Right cardiac atrium (tissue), 5 donors: ENCODE data around the gene MID2. TPM values are rescaled to one million over a fixed set of nuclear protein-coding genes. Genes with fewer than 3 reads are reported as not detected.
"Not testable (repeated sequence)": the region's sequence is repeated elsewhere in the genome, so short reads cannot be mapped to it uniquely, and the experiment has no call there.

Experiments
- ATAC-seq, 2 donors: fragments of 200-7000 bp; cut with Tn5 transposase; one replicate each; pipeline versions ENCODE4 v1.8.0 to v1.9.1; 2020; ENCODE audit warnings: moderate library complexity in 2 of 2, mild to moderate bottlenecking in 1 of 2
- DNase-seq, 3 donors: peaks; one replicate each; pipeline ENCODE4 v3.0.0-alpha.2; 2020
- H3K27ac ChIP-seq: one replicate; pipeline ENCODE4 v1.5.1; 2013; ENCODE audit warnings: mild to moderate bottlenecking, low read length, control low read depth, moderate library complexity
- H3K27me3 ChIP-seq: one replicate; pipeline ENCODE4 v1.6.1; 2013; ENCODE audit not compliant: control insufficient read depth, insufficient read depth
- H3K4me1 ChIP-seq: one replicate; pipeline ENCODE4 v1.6.1; 2013; ENCODE audit warnings: low read length; ENCODE audit not compliant: control insufficient read depth, insufficient read depth
- H3K4me3 ChIP-seq: one replicate; pipeline ENCODE4 v1.5.1; 2013; ENCODE audit warnings: low read length, control low read depth
- H3K9me3 ChIP-seq: one replicate; pipeline ENCODE4 v1.6.1; 2013; ENCODE audit warnings: low read length; ENCODE audit not compliant: control insufficient read depth
- WGBS: extraction: QIAGEN DNeasy Blood & Tissue Kit; methylation state at CpG from one replicate; pipeline ENCODE4 v1.1.7; 2013; 5-methylcytosine and 5-hydroxymethylcytosine counted together
- intact Hi-C, 4 donors: fragments of 100-400 bp; cut with DNase I; formaldehyde crosslinking; loops; one replicate each; pipeline versions ENCODE4 v1.11.0 to v1.14.0; 2022 to 2023
- long read RNA-seq, 4 donors: library from polyadenylated mRNA; unstranded; transcript quantifications; one replicate each; pipeline ENCODE4 v2.0.0, GENCODE V29; 2020 to 2021
- polyA plus RNA-seq: library from polyadenylated mRNA; stranded (reverse); fragments of 200-250 nt; gene quantifications from one replicate; pipeline ENCODE4 v1.2.3, GENCODE V29; 2013
- total RNA-seq, 4 donors: library from RNA; stranded (reverse); fragmentation: NEBNext Ultra II Directional; extraction: Animal tissue kit (Norgen Biotek cat#: 25700); gene quantifications; one replicate each; pipeline ENCODE4 v1.2.1, GENCODE V29; 2021
- donor health status: healthy with polysubstance abuse.
- donor health status: DM: no; HTN: yes; CAD: no.
- donor health status: DM: no; HTN: no; CAD: no.
- donor health status: DM: no; HTN: yes; CAD: no; lungs with severe emphysema.
- donor health status: DM: yes; HTN: yes; CAD: no.

The MID2 gene
- total RNA-seq (1 to 10 TPM; 5.0 to 6.4 (median 5.9) TPM), polyA plus RNA-seq (0.79 TPM)
- long read RNA-seq, donor 1, partial matches to known transcripts, result 0 of 4 reads
- long read RNA-seq, donor 1, other reads (novel, unspliced or antisense), result 0 of 4 reads
- long read RNA-seq, donor 2, partial matches to known transcripts, result 0 of 1 reads
- long read RNA-seq, donor 2, other reads (novel, unspliced or antisense), result 0 of 1 reads
- long read RNA-seq, donor 3, result 0 reads
- long read RNA-seq, donor 4, partial matches to known transcripts, result 1 of 2 reads
- long read RNA-seq, donor 4, other reads (novel, unspliced or antisense), result 0 of 2 reads

- H3K9me3 ChIP-seq, result no peaks in the 10 kb centered on the region
- DNase-seq, result peak; percentile 46 to 78 (median 57)
- intact Hi-C loops, result no loop called here
- 1% methylated on average over 32 of the region's 32 CpGs for WGBS
- H3K27ac ChIP-seq, result peak within 1 kb of the TSS; percentile 57
- peak within 1 kb of the TSS; percentile 52 for H3K4me3 ChIP-seq
- H3K27me3 ChIP-seq, result no peaks in the 10 kb centered on the region
- H3K4me1 ChIP-seq, result peaks cover 4% of the 10 kb centered on the region
- ATAC-seq, result peak; percentile 59 to 66
These were observed at the start of gene MID2 for GRCh38 chrX:107825698-107826237. Gene MID2 (plus strand): TSS chrX:107825866. CDS start chrX:107826427, 561 bp downstream.

GRCh38 chrX:107776649-107777535 is 48.8 kb upstream of the MID2 start:
- Histone ChIP-seq H3K27me3 (no peaks in the 10 kb centered on the region), H3K4me3 (peak overlapping the region; percentile 60), H3K27ac (peak overlapping the region; percentile 80), H3K9me3 (no peaks in the 10 kb centered on the region), H3K4me1 (no peaks in the 10 kb centered on the region)
- DNase-seq (peak; percentile 78 to 91 (median 79)), ATAC-seq (peak; percentile 73 to 80)
- WGBS, result 6% methylated on average over 20 of the region's 20 CpGs
- intact Hi-C loops, result loop anchor here (2.0 to 5.0 kb wide), 6 partner anchors 60 to 120 kb away; no protein-coding TSS in a partner anchor

GRCh38 chrX:107777536-107777832 is 48.2 kb upstream of the MID2 start, which contains the start of gene NCBP2L:
Gene NCBP2L (plus strand): TSS chrX:107777733. CDS start chrX:107794221, 16,488 bp downstream.
- WGBS, result 65% methylated on average over 6 of the region's 6 CpGs
- ATAC-seq, result no peak
- no peak within 1 kb of the TSS for H3K27ac ChIP-seq
- H3K9me3 ChIP-seq, result no peaks in the 10 kb centered on the region
- H3K4me1 ChIP-seq, result no peaks in the 10 kb centered on the region
- peak within 1 kb of the TSS; percentile 60 for H3K4me3 ChIP-seq
- no peak for DNase-seq
- no peaks in the 10 kb centered on the region for H3K27me3 ChIP-seq
- intact Hi-C loops, result loop anchor here (2.0 to 5.0 kb wide), 6 partner anchors 60 to 120 kb away; no protein-coding TSS in a partner anchor

- H3K27me3 ChIP-seq, result no peaks in the 10 kb centered on the region
- ATAC-seq (no peak), DNase-seq (no peak)
- no peak overlapping the region for H3K27ac ChIP-seq
- no peaks in the 10 kb centered on the region for H3K4me1 ChIP-seq
- H3K4me3 ChIP-seq, result no peak overlapping the region
- 96% methylated on average over 9 of the region's 9 CpGs for WGBS
- no peaks in the 10 kb centered on the region for H3K9me3 ChIP-seq
- intact Hi-C loops, result no loop called here
These were observed 45.1 kb upstream of the MID2 start for GRCh38 chrX:107780525-107780924.

GRCh38 chrX:107787827-107788226 is 37.8 kb upstream of the MID2 start:
- WGBS, result 36% methylated on average over 1 of the region's 1 CpG
- DNase-seq, result no peak
- Histone ChIP-seq H3K4me1 (no peaks in the 10 kb centered on the region), H3K27ac (no peak overlapping the region), H3K4me3 (no peak overlapping the region), H3K9me3 (no peaks in the 10 kb centered on the region), H3K27me3 (no peaks in the 10 kb centered on the region)
- intact Hi-C loops, result no loop called here
- ATAC-seq, result peak in 1 of 2 donors; percentile 51

- Histone ChIP-seq H3K27me3 (no peaks in the 10 kb centered on the region), H3K4me3 (no peak overlapping the region), H3K27ac (no peak overlapping the region), H3K4me1 (no peaks in the 10 kb centered on the region), H3K9me3 (no peaks in the 10 kb centered on the region)
- DNase-seq, result no peak
- intact Hi-C loops, result no loop called here
- WGBS, result 77% methylated on average over 1 of the region's 1 CpG
- no peak for ATAC-seq
These were observed 21.2 kb upstream of the MID2 start for GRCh38 chrX:107804427-107804826.

- Histone ChIP-seq H3K27ac (no peak overlapping the region), H3K9me3 (no peaks in the 10 kb centered on the region), H3K27me3 (no peaks in the 10 kb centered on the region), H3K4me1 (no peaks in the 10 kb centered on the region), H3K4me3 (no peak overlapping the region)
- WGBS, result 83% methylated on average over 3 of the region's 3 CpGs
- intact Hi-C loops, result no loop called here
- DNase-seq (no peak), ATAC-seq (no peak)
These were observed 20.5 kb upstream of the MID2 start for GRCh38 chrX:107805179-107805578.

- ATAC-seq, H3K9me3 ChIP-seq, H3K27ac ChIP-seq, intact Hi-C loops, H3K27me3 ChIP-seq, DNase-seq, H3K4me3 ChIP-seq, H3K4me1 ChIP-seq: not testable (repeated sequence)
- 93% methylated on average over 10 of the region's 10 CpGs for WGBS
These were observed 15.6 kb upstream of the MID2 start for GRCh38 chrX:107810053-107810452.

GRCh38 chrX:107818900-107819521 is 6.7 kb upstream of the MID2 start:
- no peak overlapping the region for H3K4me3 ChIP-seq
- intact Hi-C loops, result no loop called here
- ATAC-seq (no peak), DNase-seq (no peak)
- no peaks in the 10 kb centered on the region for H3K9me3 ChIP-seq
- no peaks in the 10 kb centered on the region for H3K27me3 ChIP-seq
- H3K27ac ChIP-seq, result no peak overlapping the region
- no peaks in the 10 kb centered on the region for H3K4me1 ChIP-seq

GRCh38 chrX:107823042-107823441 is 2.6 kb upstream of the MID2 start:
- DNase-seq (no peak), ATAC-seq (no peak)
- H3K27ac ChIP-seq, result no peak overlapping the region
- intact Hi-C loops, result no loop called here
- no peaks in the 10 kb centered on the region for H3K9me3 ChIP-seq
- H3K27me3 ChIP-seq, result no peaks in the 10 kb centered on the region
- H3K4me3 ChIP-seq, result no peak overlapping the region
- peaks cover 2% of the 10 kb centered on the region for H3K4me1 ChIP-seq
- 82% methylated on average over 2 of the region's 2 CpGs for WGBS

- Histone ChIP-seq H3K27ac (no peak overlapping the region), H3K9me3 (no peaks in the 10 kb centered on the region), H3K27me3 (no peaks in the 10 kb centered on the region), H3K4me1 (peaks cover 2% of the 10 kb centered on the region), H3K4me3 (no peak overlapping the region)
- ATAC-seq (no peak), DNase-seq (no peak)
- 27% methylated on average over 1 of the region's 1 CpG for WGBS
- intact Hi-C loops, result no loop called here
These were observed 2.2 kb upstream of the MID2 start for GRCh38 chrX:107823456-107823855.
